Uterus (tissue), 4 donors: ENCODE measurements around the gene GNAS-AS1. TPM values are rescaled to one million over a fixed set of nuclear protein-coding genes. Genes with fewer than 3 reads are reported as not detected.

ENCODE experiments used
- DNase-seq, 2 donors: peaks; one replicate each; pipeline ENCODE4 v3.0.0-alpha.2; 2019 to 2020
- H3K27ac ChIP-seq, 2 donors: fragments of 200-600 bp; sonication (generic); 1 replicate in 1 of 2; 2 replicates in 1 of 2; pipeline ENCODE4 v1.5.1; 2016 to 2018
- H3K27me3 ChIP-seq, 2 donors: fragments of 200-600 bp; sonication (generic); one replicate each; pipeline ENCODE4 v1.5.1; 2018 to 2019; ENCODE audit warnings: control low read depth in 1 of 2
- H3K36me3 ChIP-seq, 2 donors: fragments of 200-600 bp; sonication (generic); one replicate each; pipeline ENCODE4 v1.5.1; 2019; ENCODE audit warnings: control low read depth in 1 of 2
- H3K4me1 ChIP-seq, 2 donors: fragments of 200-600 bp; sonication (generic); one replicate each; pipeline ENCODE4 v1.5.1; 2018 to 2019; ENCODE audit warnings: control low read depth in 1 of 2
- H3K4me3 ChIP-seq, 2 donors: fragments of 200-600 bp; sonication (generic); 1 replicate in 1 of 2; 2 replicates in 1 of 2; pipeline ENCODE4 v1.5.1; 2018 to 2019; ENCODE audit warnings: mild to moderate bottlenecking in 1 of 2
- H3K9me3 ChIP-seq, 2 donors: fragments of 200-600 bp; sonication (generic); one replicate each; pipeline ENCODE4 v1.5.1; 2019; ENCODE audit warnings: control low read depth in 1 of 2
- CTCF ChIP-seq, 4 experiments: fragments of 200-600 bp in 2 of 4; fragments of 450-650 bp in 2 of 4; sonication (generic) in 2 of 4; IDR thresholded peaks; one replicate each; pipeline ENCODE4 v1.5.1; 2016 to 2019; ENCODE audit warnings: antibody characterized with exemption in 4 of 4, mild to moderate bottlenecking in 2 of 4, moderate library complexity in 1 of 4
- POLR2A ChIP-seq, 2 donors: fragments of 450-650 bp; IDR thresholded peaks; one replicate each; pipeline ENCODE4 v1.6.1; 2016; ENCODE audit warnings: antibody characterized with exemption in 2 of 2, mild to moderate bottlenecking in 1 of 2, moderate library complexity in 1 of 2
- intact Hi-C: fragments of 100-400 bp; cut with DNase I; formaldehyde crosslinking; loops from one replicate; pipeline ENCODE4 v1.15.1; 2023; ENCODE audit warnings: low total_unique reads
- total RNA-seq, 4 donors: library from RNA; depleted of rRNA in 3 of 4; stranded (reverse); fragments of >200 nt in 3 of 4; gene quantifications; one replicate each; pipeline versions ENCODE4 v1.1.0 to v1.2.4, GENCODE V29; 2014 to 2023
- donor health status: DM: yes; HTN: yes; CAD: no.

GNAS-AS1 gene
- total RNA-seq, 4 donors from 2014 or later: 0.77 to 3.4 (median 1.2) TPM; not detected in 1

GRCh38 chr20:58811334-58811733 lies 39.4 kb downstream of the GNAS-AS1 start:
- no peaks in the 10 kb centered on the region for H3K36me3 ChIP-seq
- H3K27ac ChIP-seq: no peak overlapping the region
- no peak for DNase-seq
- intact Hi-C loops: no loop called here
- no peaks in the 10 kb centered on the region for H3K4me1 ChIP-seq
- no peak for TF ChIP-seq CTCF (IDR thresholded peaks at IDR 0.05)
- TF ChIP-seq POLR2A (IDR thresholded peaks at IDR 0.05): no peak
- H3K9me3 ChIP-seq: no peaks in the 10 kb centered on the region
- no peak overlapping the region for H3K4me3 ChIP-seq
- no peaks in the 10 kb centered on the region for H3K27me3 ChIP-seq

GRCh38 chr20:58810879-58811250 lies 39.8 kb downstream of the GNAS-AS1 start:
- Histone ChIP-seq H3K4me1 (no peaks in the 10 kb centered on the region), H3K27ac (no peak overlapping the region), H3K4me3 (no peak overlapping the region), H3K9me3 (no peaks in the 10 kb centered on the region), H3K27me3 (no peaks in the 10 kb centered on the region), H3K36me3 (no peaks in the 10 kb centered on the region)
- DNase-seq: no peak
- intact Hi-C loops: no loop called here
- TF ChIP-seq POLR2A (IDR thresholded peaks at IDR 0.05) (no peak), CTCF (IDR thresholded peaks at IDR 0.05) (no peak)

- Histone ChIP-seq H3K9me3 (no peaks in the 10 kb centered on the region), H3K4me1 (no peaks in the 10 kb centered on the region), H3K4me3 (no peak overlapping the region), H3K27me3 (no peaks in the 10 kb centered on the region), H3K36me3 (no peaks in the 10 kb centered on the region), H3K27ac (no peak overlapping the region)
- no peak for TF ChIP-seq POLR2A (IDR thresholded peaks at IDR 0.05)
- no peak for TF ChIP-seq CTCF (IDR thresholded peaks at IDR 0.05)
- intact Hi-C loops: no loop called here
- no peak for DNase-seq
Measured at GRCh38 chr20:58810116-58810878, 40.4 kb downstream of the GNAS-AS1 start.

GRCh38 chr20:58808271-58809046 lies 42.2 kb downstream of the GNAS-AS1 start:
- TF ChIP-seq CTCF (IDR thresholded peaks at IDR 0.05) (no peak), POLR2A (IDR thresholded peaks at IDR 0.05) (no peak)
- intact Hi-C loops: no loop called here

GRCh38 chr20:58807801-58808200 lies 42.9 kb downstream of the GNAS-AS1 start:
- TF ChIP-seq CTCF (IDR thresholded peaks at IDR 0.05) (no peak), POLR2A (IDR thresholded peaks at IDR 0.05) (no peak)

More at GRCh38 chr20:58808271-58809046, 42.2 kb downstream of the GNAS-AS1 start:
- Histone ChIP-seq H3K27ac (no peak overlapping the region), H3K4me1 (no peaks in the 10 kb centered on the region), H3K27me3 (no peaks in the 10 kb centered on the region), H3K36me3 (no peaks in the 10 kb centered on the region), H3K9me3 (no peaks in the 10 kb centered on the region), H3K4me3 (no peak overlapping the region)
- no peak for DNase-seq

More at GRCh38 chr20:58807801-58808200, 42.9 kb downstream of the GNAS-AS1 start:
- Histone ChIP-seq H3K27me3 (no peaks in the 10 kb centered on the region), H3K27ac (no peak overlapping the region), H3K4me3 (no peak overlapping the region), H3K9me3 (no peaks in the 10 kb centered on the region), H3K4me1 (no peaks in the 10 kb centered on the region), H3K36me3 (no peaks in the 10 kb centered on the region)
- no peak for DNase-seq
- intact Hi-C loops: no loop called here
